Gastrocnemius medialis (tissue), 4 donors: ENCODE measurements around the gene KRTAP2-2.

Source experiments
- CTCF ChIP-seq, 5 experiments: fragments of 450-650 bp in 3 of 5; fragments of 200-600 bp in 2 of 5; sonication (generic) in 2 of 5; IDR thresholded peaks in 4 of 5; conservative IDR thresholded peaks in 1 of 5; 1 replicate in 4 of 5; 2 replicates in 1 of 5; pipeline ENCODE4 v1.5.1; 2016 to 2019; ENCODE audit warnings: antibody characterized with exemption in 5 of 5, mild to moderate bottlenecking in 3 of 5, moderate library complexity in 3 of 5
- POLR2A ChIP-seq, 2 donors: fragments of 450-650 bp; IDR thresholded peaks; one replicate each; pipeline ENCODE4 v1.6.1; 2017; ENCODE audit warnings: antibody characterized with exemption in 2 of 2, mild to moderate bottlenecking in 2 of 2, moderate library complexity in 2 of 2

- TF ChIP-seq CTCF (IDR thresholded peaks at IDR 0.05 in 4 of 5, conservative IDR thresholded peaks at IDR 0.05 in 1 of 5) (no peak), POLR2A (IDR thresholded peaks at IDR 0.05) (no peak)
Measured at GRCh38 chr17:41018541-41018940, 36.5 kb downstream of the KRTAP2-2 start.
